Measurements from ENCODE around the gene AKAP6. TPM values are rescaled to one million over a fixed set of nuclear protein-coding genes. Genes with fewer than 3 reads are reported as not detected.

Gene AKAP6, protein sequence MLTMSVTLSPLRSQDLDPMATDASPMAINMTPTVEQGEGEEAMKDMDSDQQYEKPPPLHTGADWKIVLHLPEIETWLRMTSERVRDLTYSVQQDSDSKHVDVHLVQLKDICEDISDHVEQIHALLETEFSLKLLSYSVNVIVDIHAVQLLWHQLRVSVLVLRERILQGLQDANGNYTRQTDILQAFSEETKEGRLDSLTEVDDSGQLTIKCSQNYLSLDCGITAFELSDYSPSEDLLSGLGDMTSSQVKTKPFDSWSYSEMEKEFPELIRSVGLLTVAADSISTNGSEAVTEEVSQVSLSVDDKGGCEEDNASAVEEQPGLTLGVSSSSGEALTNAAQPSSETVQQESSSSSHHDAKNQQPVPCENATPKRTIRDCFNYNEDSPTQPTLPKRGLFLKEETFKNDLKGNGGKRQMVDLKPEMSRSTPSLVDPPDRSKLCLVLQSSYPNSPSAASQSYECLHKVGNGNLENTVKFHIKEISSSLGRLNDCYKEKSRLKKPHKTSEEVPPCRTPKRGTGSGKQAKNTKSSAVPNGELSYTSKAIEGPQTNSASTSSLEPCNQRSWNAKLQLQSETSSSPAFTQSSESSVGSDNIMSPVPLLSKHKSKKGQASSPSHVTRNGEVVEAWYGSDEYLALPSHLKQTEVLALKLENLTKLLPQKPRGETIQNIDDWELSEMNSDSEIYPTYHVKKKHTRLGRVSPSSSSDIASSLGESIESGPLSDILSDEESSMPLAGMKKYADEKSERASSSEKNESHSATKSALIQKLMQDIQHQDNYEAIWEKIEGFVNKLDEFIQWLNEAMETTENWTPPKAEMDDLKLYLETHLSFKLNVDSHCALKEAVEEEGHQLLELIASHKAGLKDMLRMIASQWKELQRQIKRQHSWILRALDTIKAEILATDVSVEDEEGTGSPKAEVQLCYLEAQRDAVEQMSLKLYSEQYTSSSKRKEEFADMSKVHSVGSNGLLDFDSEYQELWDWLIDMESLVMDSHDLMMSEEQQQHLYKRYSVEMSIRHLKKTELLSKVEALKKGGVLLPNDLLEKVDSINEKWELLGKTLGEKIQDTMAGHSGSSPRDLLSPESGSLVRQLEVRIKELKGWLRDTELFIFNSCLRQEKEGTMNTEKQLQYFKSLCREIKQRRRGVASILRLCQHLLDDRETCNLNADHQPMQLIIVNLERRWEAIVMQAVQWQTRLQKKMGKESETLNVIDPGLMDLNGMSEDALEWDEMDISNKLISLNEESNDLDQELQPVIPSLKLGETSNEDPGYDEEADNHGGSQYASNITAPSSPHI (N-terminal part only)
- 0.47 TPM for total RNA-seq
- polyA plus RNA-seq: 1 to 10 TPM in 1 of 4 donors, under 1 TPM in 3; 0.07 to 1.1 (median 0.63) TPM

GRCh38 chr14:32329146-32329545, at the start of gene AKAP6:
TSS of gene AKAP6 (plus strand) at chr14:32329298. CDS start at chr14:32433494, 104,196 bp downstream.
- H3K36me3 Mint-ChIP-seq: no peaks in the 10 kb centered on the region
- ATAC-seq (ENCODE audit: low read depth in 2 of 2): no peak
- H3K27ac Mint-ChIP-seq: no peak within 1 kb of the TSS
- no peak within 1 kb of the TSS for H3K4me3 ChIP-seq (ENCODE audit: low read depth, low read length)
- H3K9me3 ChIP-seq (ENCODE audit: control insufficient read depth in 2 of 2, low read length in 2 of 2): no peaks in the 10 kb centered on the region
- H3K27me3 ChIP-seq (ENCODE audit: control insufficient read depth, insufficient read depth, low read length): no peaks in the 10 kb centered on the region
- H3K4me3 Mint-ChIP-seq: no peak within 1 kb of the TSS
- DNase-seq: no peak
- no peaks in the 10 kb centered on the region for H3K36me3 ChIP-seq (ENCODE audit: control insufficient read depth, insufficient read depth, low read length)
- H3K4me1 Mint-ChIP-seq: no peaks in the 10 kb centered on the region
- H3K4me1 ChIP-seq (ENCODE audit: control insufficient read depth, insufficient read depth, low read length, poor library complexity, severe bottlenecking): no peaks in the 10 kb centered on the region
- no peaks in the 10 kb centered on the region for H3K27me3 Mint-ChIP-seq
- peaks cover 0 to 7% (median 1%) of the 10 kb centered on the region in 7 donors for H3K9me3 Mint-ChIP-seq
- H3K27ac ChIP-seq (ENCODE audit: insufficient read depth, low read length, poor library complexity, severe bottlenecking): no peak within 1 kb of the TSS

- Mint-ChIP-seq H3K36me3 (peaks cover 20% of the 10 kb centered on the region), H3K4me3 (no peak overlapping the region), H3K9me3 (peaks cover 0 to 23% (median 7%) of the 10 kb centered on the region in 7 donors), H3K27ac (no peak overlapping the region), H3K4me1 (no peaks in the 10 kb centered on the region), H3K27me3 (peaks cover 4% of the 10 kb centered on the region)
- no peaks in the 10 kb centered on the region for H3K27me3 ChIP-seq (ENCODE audit: control insufficient read depth, insufficient read depth, low read length)
- no peak for DNase-seq
- H3K4me3 ChIP-seq (ENCODE audit: low read depth, low read length): no peak overlapping the region
- no peak for ATAC-seq (ENCODE audit: low read depth in 2 of 2)
- H3K9me3 ChIP-seq (ENCODE audit: control insufficient read depth in 2 of 2, low read length in 2 of 2): no peaks in the 10 kb centered on the region
- H3K27ac ChIP-seq (ENCODE audit: insufficient read depth, low read length, poor library complexity, severe bottlenecking): no peak overlapping the region
- H3K4me1 ChIP-seq (ENCODE audit: control insufficient read depth, insufficient read depth, low read length, poor library complexity, severe bottlenecking): no peaks in the 10 kb centered on the region
- H3K36me3 ChIP-seq (ENCODE audit: control insufficient read depth, insufficient read depth, low read length): no peaks in the 10 kb centered on the region
Measured at GRCh38 chr14:32286602-32287001, 42.5 kb upstream of the AKAP6 start.

- Mint-ChIP-seq H3K4me3 (no peak overlapping the region), H3K9me3 (peaks cover 0 to 2% (median 0%) of the 10 kb centered on the region in 7 donors), H3K4me1 (no peaks in the 10 kb centered on the region), H3K27ac (no peak overlapping the region), H3K36me3 (peaks cover 6% of the 10 kb centered on the region), H3K27me3 (no peaks in the 10 kb centered on the region)
- no peak for DNase-seq
- H3K4me3 ChIP-seq (ENCODE audit: low read depth, low read length): no peak overlapping the region
- no peaks in the 10 kb centered on the region for H3K36me3 ChIP-seq (ENCODE audit: control insufficient read depth, insufficient read depth, low read length)
- no peak for ATAC-seq (ENCODE audit: low read depth in 2 of 2)
- peaks cover 2% of the 10 kb centered on the region for H3K27me3 ChIP-seq (ENCODE audit: control insufficient read depth, insufficient read depth, low read length)
- H3K27ac ChIP-seq (ENCODE audit: insufficient read depth, low read length, poor library complexity, severe bottlenecking): no peak overlapping the region
- no peaks in the 10 kb centered on the region for H3K4me1 ChIP-seq (ENCODE audit: control insufficient read depth, insufficient read depth, low read length, poor library complexity, severe bottlenecking)
- no peaks in the 10 kb centered on the region for H3K9me3 ChIP-seq (ENCODE audit: control insufficient read depth in 2 of 2, low read length in 2 of 2)
Measured at GRCh38 chr14:32296366-32296765, 32.7 kb upstream of the AKAP6 start.

- Mint-ChIP-seq H3K9me3 (no peaks in the 10 kb centered on the region), H3K4me3 (no peak overlapping the region), H3K27ac (no peak overlapping the region), H3K27me3 (no peaks in the 10 kb centered on the region), H3K36me3 (peaks cover 6% of the 10 kb centered on the region), H3K4me1 (no peaks in the 10 kb centered on the region)
- Histone ChIP-seq H3K4me1 (ENCODE audit: control insufficient read depth, insufficient read depth, low read length, poor library complexity, severe bottlenecking) (no peaks in the 10 kb centered on the region), H3K4me3 (ENCODE audit: low read depth, low read length) (no peak overlapping the region), H3K9me3 (ENCODE audit: control insufficient read depth in 2 of 2, low read length in 2 of 2) (no peaks in the 10 kb centered on the region), H3K27ac (ENCODE audit: insufficient read depth, low read length, poor library complexity, severe bottlenecking) (no peak overlapping the region), H3K27me3 (ENCODE audit: control insufficient read depth, insufficient read depth, low read length) (peaks cover 4% of the 10 kb centered on the region), H3K36me3 (ENCODE audit: control insufficient read depth, insufficient read depth, low read length) (no peaks in the 10 kb centered on the region)
- DNase-seq: no peak
- ATAC-seq (ENCODE audit: low read depth in 2 of 2): no peak
Measured at GRCh38 chr14:32298346-32298745, 30.8 kb upstream of the AKAP6 start.

DNA sequence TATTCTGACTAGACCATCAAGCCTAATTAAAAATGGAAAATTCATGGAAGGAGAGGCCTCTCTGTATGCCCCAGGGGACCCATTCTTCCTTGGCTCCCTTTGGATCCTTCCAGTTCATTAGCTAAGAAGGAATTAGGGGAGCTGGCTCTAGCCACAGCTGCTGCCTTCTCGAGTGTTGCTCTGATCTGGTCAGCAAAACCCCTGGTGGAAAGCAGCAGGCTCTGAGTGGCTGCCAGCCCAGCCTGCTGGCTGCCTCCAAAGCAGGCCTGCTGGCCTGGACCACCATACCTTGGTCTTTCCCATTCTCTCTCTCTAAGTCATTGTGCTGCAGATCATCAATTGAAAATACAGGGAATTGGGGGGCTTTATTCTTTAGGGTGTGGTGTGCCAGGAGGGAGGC, 29.0 kb upstream of the AKAP6 start:
- no peak overlapping the region for H3K4me3 Mint-ChIP-seq
- H3K9me3 Mint-ChIP-seq: no peaks in the 10 kb centered on the region
- no peak for DNase-seq
- Histone ChIP-seq H3K9me3 (ENCODE audit: control insufficient read depth in 2 of 2, low read length in 2 of 2) (no peaks in the 10 kb centered on the region), H3K4me3 (ENCODE audit: low read depth, low read length) (no peak overlapping the region), H3K4me1 (ENCODE audit: control insufficient read depth, insufficient read depth, low read length, poor library complexity, severe bottlenecking) (no peaks in the 10 kb centered on the region), H3K36me3 (ENCODE audit: control insufficient read depth, insufficient read depth, low read length) (no peaks in the 10 kb centered on the region), H3K27ac (ENCODE audit: insufficient read depth, low read length, poor library complexity, severe bottlenecking) (no peak overlapping the region), H3K27me3 (ENCODE audit: control insufficient read depth, insufficient read depth, low read length) (peaks cover 4% of the 10 kb centered on the region)
- no peaks in the 10 kb centered on the region for H3K36me3 Mint-ChIP-seq
- no peak overlapping the region for H3K27ac Mint-ChIP-seq
- H3K4me1 Mint-ChIP-seq: no peaks in the 10 kb centered on the region
- H3K27me3 Mint-ChIP-seq: peaks cover 4% of the 10 kb centered on the region
- ATAC-seq (ENCODE audit: low read depth in 2 of 2): no peak

DNA sequence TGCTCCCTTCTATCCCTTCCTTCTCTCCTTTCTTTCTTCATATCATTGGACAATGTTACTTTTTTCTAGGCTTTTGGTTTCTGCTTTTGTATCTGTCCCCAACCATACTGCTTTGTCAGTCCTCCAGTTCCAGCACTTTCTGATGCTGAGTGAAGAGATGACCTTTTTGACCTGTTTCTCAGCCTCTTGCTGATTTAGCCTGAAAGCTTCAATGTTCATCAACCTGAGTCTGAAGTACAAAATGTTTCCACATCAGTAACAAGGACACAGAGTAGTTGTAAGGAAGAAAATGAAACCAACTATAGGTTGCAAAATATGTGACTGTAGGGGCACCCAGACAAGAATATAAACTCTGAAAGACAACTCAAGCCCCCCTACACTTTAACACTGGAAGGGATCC, 25.2 kb upstream of the AKAP6 start:
- H3K9me3 ChIP-seq (ENCODE audit: control insufficient read depth in 2 of 2, low read length in 2 of 2): no peaks in the 10 kb centered on the region
- no peaks in the 10 kb centered on the region for H3K36me3 Mint-ChIP-seq
- no peak overlapping the region for H3K4me3 ChIP-seq (ENCODE audit: low read depth, low read length)
- no peaks in the 10 kb centered on the region for H3K4me1 ChIP-seq (ENCODE audit: control insufficient read depth, insufficient read depth, low read length, poor library complexity, severe bottlenecking)
- no peak overlapping the region for H3K4me3 Mint-ChIP-seq
- no peaks in the 10 kb centered on the region for H3K9me3 Mint-ChIP-seq
- no peak overlapping the region for H3K27ac ChIP-seq (ENCODE audit: insufficient read depth, low read length, poor library complexity, severe bottlenecking)
- ATAC-seq (ENCODE audit: low read depth in 2 of 2) (no peak), DNase-seq (no peak)
- no peaks in the 10 kb centered on the region for H3K4me1 Mint-ChIP-seq
- H3K27me3 ChIP-seq (ENCODE audit: control insufficient read depth, insufficient read depth, low read length): peaks cover 2% of the 10 kb centered on the region
- H3K36me3 ChIP-seq (ENCODE audit: control insufficient read depth, insufficient read depth, low read length): no peaks in the 10 kb centered on the region
- peaks cover 11% of the 10 kb centered on the region for H3K27me3 Mint-ChIP-seq
- H3K27ac Mint-ChIP-seq: no peak overlapping the region

DNA sequence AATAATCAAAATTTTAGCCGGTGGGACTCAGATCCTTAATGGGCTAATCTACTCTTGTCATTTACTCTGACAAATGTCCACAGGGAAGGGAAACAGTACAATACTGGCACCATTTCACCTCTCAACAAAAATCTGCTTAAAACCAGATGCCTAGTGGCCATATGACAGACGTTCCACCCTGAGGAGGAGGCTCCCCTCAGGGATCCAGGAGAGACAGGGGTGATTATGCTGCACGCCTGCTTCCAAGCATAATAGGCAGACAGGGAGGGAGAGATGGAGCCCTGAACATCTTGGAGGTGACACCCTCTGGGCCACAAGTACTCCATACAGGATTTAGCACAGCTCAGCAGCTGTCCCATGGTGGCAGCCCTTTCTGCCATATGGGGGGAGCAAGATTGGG, 24.8 kb upstream of the AKAP6 start:
- ATAC-seq (ENCODE audit: low read depth in 2 of 2) (no peak), DNase-seq (no peak)
- no peaks in the 10 kb centered on the region for H3K36me3 Mint-ChIP-seq
- no peak overlapping the region for H3K27ac Mint-ChIP-seq
- no peak overlapping the region for H3K4me3 ChIP-seq (ENCODE audit: low read depth, low read length)
- peaks cover 14% of the 10 kb centered on the region for H3K27me3 Mint-ChIP-seq
- H3K27ac ChIP-seq (ENCODE audit: insufficient read depth, low read length, poor library complexity, severe bottlenecking): no peak overlapping the region
- peaks cover 0 to 1% (median 0%) of the 10 kb centered on the region in 7 donors for H3K9me3 Mint-ChIP-seq
- H3K36me3 ChIP-seq (ENCODE audit: control insufficient read depth, insufficient read depth, low read length): no peaks in the 10 kb centered on the region
- no peaks in the 10 kb centered on the region for H3K9me3 ChIP-seq (ENCODE audit: control insufficient read depth in 2 of 2, low read length in 2 of 2)
- peaks cover 2% of the 10 kb centered on the region for H3K27me3 ChIP-seq (ENCODE audit: control insufficient read depth, insufficient read depth, low read length)
- H3K4me1 Mint-ChIP-seq: no peaks in the 10 kb centered on the region
- H3K4me1 ChIP-seq (ENCODE audit: control insufficient read depth, insufficient read depth, low read length, poor library complexity, severe bottlenecking): no peaks in the 10 kb centered on the region
- H3K4me3 Mint-ChIP-seq: no peak overlapping the region

Measured in CD4-positive, CD25-positive, alpha-beta regulatory T cell (primary cell).